ENCODE data around the gene BEST2.

- no peak for TF ChIP-seq FOXM1 (IDR thresholded peaks at IDR 0.05; ENCODE audit: borderline replicate concordance, low read depth)
- TF ChIP-seq CREB1 (IDR thresholded peaks at IDR 0.05; ENCODE audit: low read depth) = no peak
- no peak for TF ChIP-seq EP300 (IDR thresholded peaks at IDR 0.05; ENCODE audit: borderline replicate concordance)
- TF ChIP-seq MAX (IDR thresholded peaks at IDR 0.05) = no peak
Observed at GRCh38 chr19:12737835-12738351, 13.7 kb upstream of the BEST2 start.

Data from Ishikawa (cell line).